CD8-positive, alpha-beta memory T cell (primary cell): ENCODE measurements around the gene MED27. TPM values are rescaled to one million over a fixed set of nuclear protein-coding genes. Genes with fewer than 3 reads are reported as not detected.
"Not testable (repeated sequence)": the region's sequence is repeated elsewhere in the genome, so short reads cannot be mapped to it uniquely, and the experiment has no call there.

Experiments used
- CTCF ChIA-PET: fragments of 350-600 bp; sonication (Branson Sonifier 250); formaldehyde crosslinking; loops from one replicate; lab custom pipeline; 2021; ENCODE audit warnings: antibody characterized with exemption; lab: Charles Lee
- POLR2A ChIA-PET: fragments of 350-600 bp; sonication (Branson Sonifier 250); formaldehyde crosslinking; loops from one replicate; lab custom pipeline; 2021; ENCODE audit warnings: antibody characterized with exemption; lab: Charles Lee
- DNase-seq, 5 donors: peaks; one replicate each; pipeline versions ENCODE4 v3.0.0 to v3.0.0-alpha.2; 2020 to 2022; ENCODE audit warnings: mixed read lengths in 1 of 5
- H3K27ac ChIP-seq: one replicate; pipeline ENCODE4 v1.7.0; 2013; ENCODE audit warnings: low read depth, mild to moderate bottlenecking, low read length, moderate library complexity
- H3K27me3 ChIP-seq: 2 replicates; pipeline ENCODE4 v1.7.0; 2013; ENCODE audit warnings: low read length, mild to moderate bottlenecking; ENCODE audit not compliant: insufficient read depth, poor library complexity, severe bottlenecking
- H3K36me3 ChIP-seq: 2 replicates; pipeline ENCODE4 v1.7.0; 2013; ENCODE audit warnings: mild to moderate bottlenecking, low read length, moderate library complexity; ENCODE audit not compliant: insufficient read depth
- H3K4me1 ChIP-seq: 2 replicates; pipeline ENCODE4 v1.7.0; 2013; ENCODE audit warnings: mild to moderate bottlenecking, low read length, moderate library complexity; ENCODE audit not compliant: insufficient read depth
- H3K4me3 ChIP-seq: 2 replicates; pipeline ENCODE4 v1.7.0; 2013; ENCODE audit warnings: mild to moderate bottlenecking, low read length
- H3K9me3 ChIP-seq: 2 replicates; pipeline ENCODE4 v1.7.0; 2013; ENCODE audit warnings: mild to moderate bottlenecking, low read length
- H3K27ac Mint-ChIP-seq, 8 donors: one replicate each; pipeline ENCODE4 v1.8.0; 2020 to 2021; ENCODE audit warnings: mixed read lengths in 8 of 8, mild to moderate bottlenecking in 6 of 8, inconsistent platforms in 3 of 8, moderate library complexity in 3 of 8
- H3K27me3 Mint-ChIP-seq, 2 donors: one replicate each; pipeline ENCODE4 v1.8.0; 2020 to 2021; ENCODE audit warnings: mixed read lengths in 2 of 2, mild to moderate bottlenecking in 1 of 2, moderate library complexity in 1 of 2
- H3K36me3 Mint-ChIP-seq, 3 donors: one replicate each; pipeline ENCODE4 v1.8.0; 2020 to 2021; ENCODE audit warnings: mixed read lengths in 3 of 3, inconsistent platforms in 1 of 3, mild to moderate bottlenecking in 1 of 3
- H3K4me1 Mint-ChIP-seq, 3 donors: one replicate each; pipeline ENCODE4 v1.8.0; 2020 to 2021; ENCODE audit warnings: mixed read lengths in 3 of 3, inconsistent platforms in 1 of 3, mild to moderate bottlenecking in 1 of 3
- H3K4me3 Mint-ChIP-seq, 7 donors: one replicate each; pipeline ENCODE4 v1.8.0; 2020 to 2021; ENCODE audit warnings: mixed read lengths in 7 of 7, mild to moderate bottlenecking in 6 of 7, moderate library complexity in 4 of 7, inconsistent platforms in 2 of 7
- H3K9me3 Mint-ChIP-seq, 5 donors: one replicate each; pipeline ENCODE4 v1.8.0; 2020 to 2022; ENCODE audit warnings: mixed read lengths in 5 of 5, mild to moderate bottlenecking in 3 of 5, moderate library complexity in 2 of 5, inconsistent platforms in 1 of 5
- polyA plus RNA-seq: library from polyadenylated mRNA; unstranded; fragments of 300-500 nt; fragmentation: Illumina TruSeq; gene quantifications from one replicate; pipeline ENCODE4 v1.2.3, GENCODE V29; 2021
- total RNA-seq, 2 experiments: library from RNA; stranded (reverse); gene quantifications; one replicate each; pipeline ENCODE4 v1.2.3, GENCODE V29; 2021

MED27 gene
- total and polyA plus RNA-seq, 3 experiments from 2014 or later: 31.6 to 39.7 (median 35.9) TPM

DNA sequence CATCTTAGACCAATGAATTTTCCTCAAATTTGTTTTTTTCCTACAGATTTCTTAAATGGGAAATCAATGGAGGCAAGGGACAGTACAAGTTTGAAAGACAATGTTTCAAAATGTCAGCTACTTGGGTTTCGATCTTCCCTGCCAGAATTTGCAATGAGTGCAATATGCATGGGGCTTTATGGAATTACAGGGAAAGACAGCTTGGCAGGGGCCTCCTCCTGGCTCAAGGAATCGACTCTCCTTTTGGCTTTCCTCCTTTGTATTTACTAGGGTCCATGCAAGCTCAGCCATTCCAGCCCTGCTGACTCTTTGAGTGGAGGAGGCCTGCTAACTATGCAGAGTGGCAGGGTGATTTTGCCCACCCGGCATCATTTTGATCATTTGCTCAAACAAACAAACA lies 63.2 kb downstream of the MED27 start:
- no peaks in the 10 kb centered on the region for H3K9me3 ChIP-seq
- peaks cover 12 to 29% (median 14%) of the 10 kb centered on the region in 3 donors for H3K36me3 Mint-ChIP-seq
- H3K36me3 ChIP-seq: peaks cover 8% of the 10 kb centered on the region
- ChIA-PET CTCF (no interaction called here), POLR2A (no interaction called here)
- H3K4me1 ChIP-seq: no peaks in the 10 kb centered on the region
- no peak overlapping the region for H3K4me3 Mint-ChIP-seq
- H3K9me3 Mint-ChIP-seq: no peaks in the 10 kb centered on the region
- no peak overlapping the region for H3K4me3 ChIP-seq
- H3K27ac Mint-ChIP-seq: no peak overlapping the region
- no peaks in the 10 kb centered on the region for H3K27me3 ChIP-seq
- peaks cover 14 to 23% (median 20%) of the 10 kb centered on the region in 3 donors for H3K4me1 Mint-ChIP-seq
- H3K27ac ChIP-seq: no peak overlapping the region
- no peaks in the 10 kb centered on the region for H3K27me3 Mint-ChIP-seq
- DNase-seq: no peak

DNA sequence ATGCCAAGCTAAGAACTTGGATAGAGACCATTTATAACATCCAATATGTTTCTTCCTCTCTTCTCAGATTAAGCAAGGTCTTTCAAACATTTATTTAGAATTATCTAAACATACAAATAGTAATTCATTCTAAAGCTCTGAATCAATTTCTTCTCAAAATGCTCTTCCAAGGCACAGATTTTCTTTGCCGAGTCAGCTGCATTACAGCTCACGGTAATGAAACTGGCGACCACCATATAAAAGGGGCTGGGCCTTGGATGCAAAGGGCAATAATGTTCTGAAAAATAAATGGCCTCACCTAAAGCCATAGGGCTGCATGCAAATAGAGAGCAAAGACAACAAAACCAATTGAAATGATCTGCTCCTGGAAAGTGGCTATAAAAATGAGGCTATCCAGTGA lies 63.8 kb downstream of the MED27 start:
- peaks cover 8% of the 10 kb centered on the region for H3K36me3 ChIP-seq
- Mint-ChIP-seq H3K27ac (no peak overlapping the region), H3K36me3 (peaks cover 14 to 32% (median 15%) of the 10 kb centered on the region in 3 donors), H3K4me1 (peaks cover 10 to 20% (median 18%) of the 10 kb centered on the region in 3 donors), H3K9me3 (no peaks in the 10 kb centered on the region), H3K27me3 (no peaks in the 10 kb centered on the region), H3K4me3 (no peak overlapping the region)
- CTCF ChIA-PET: no interaction called here
- no peaks in the 10 kb centered on the region for H3K4me1 ChIP-seq
- H3K4me3 ChIP-seq: no peak overlapping the region
- POLR2A ChIA-PET: no interaction called here
- no peaks in the 10 kb centered on the region for H3K9me3 ChIP-seq
- no peak overlapping the region for H3K27ac ChIP-seq
- DNase-seq: no peak
- no peaks in the 10 kb centered on the region for H3K27me3 ChIP-seq

DNA sequence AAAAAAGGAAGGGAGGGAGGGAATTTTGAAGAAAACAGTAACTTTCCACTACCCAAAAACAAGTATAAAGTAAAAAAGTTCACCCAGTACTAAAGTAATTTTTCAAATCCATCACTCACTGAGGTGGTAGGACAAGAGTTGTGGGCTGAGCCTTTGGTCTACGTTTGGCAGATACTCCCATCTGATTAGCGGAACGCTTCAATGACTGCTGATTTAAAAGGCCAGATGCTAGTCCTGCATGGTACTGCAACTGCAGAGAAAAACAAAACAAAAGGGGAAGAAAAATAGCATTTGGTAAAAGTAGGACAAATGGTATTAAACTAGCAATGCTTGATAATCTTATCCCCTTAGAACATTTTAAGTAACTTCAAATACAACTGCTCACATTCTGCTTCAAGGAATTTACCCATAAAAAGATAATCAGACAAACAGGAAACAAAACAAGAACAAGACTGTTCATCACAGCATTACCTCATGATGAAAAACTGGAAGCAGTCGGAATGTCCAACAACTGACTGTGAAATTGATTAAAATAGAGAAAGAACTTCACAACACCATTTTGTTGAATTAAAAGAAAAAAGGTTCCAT lies 65.4 kb downstream of the MED27 start:
- Histone ChIP-seq H3K36me3 (peaks cover 8% of the 10 kb centered on the region), H3K4me3 (no peak overlapping the region), H3K4me1 (no peaks in the 10 kb centered on the region), H3K27ac (no peak overlapping the region), H3K27me3 (no peaks in the 10 kb centered on the region), H3K9me3 (no peaks in the 10 kb centered on the region)
- peaks cover 8 to 15% (median 10%) of the 10 kb centered on the region in 3 donors for H3K4me1 Mint-ChIP-seq
- H3K27me3 Mint-ChIP-seq: no peaks in the 10 kb centered on the region
- no peak for DNase-seq
- POLR2A ChIA-PET: no interaction called here
- CTCF ChIA-PET: no interaction called here
- H3K27ac Mint-ChIP-seq: no peak overlapping the region
- H3K9me3 Mint-ChIP-seq: no peaks in the 10 kb centered on the region
- no peak overlapping the region for H3K4me3 Mint-ChIP-seq
- H3K36me3 Mint-ChIP-seq: peaks cover 14 to 36% (median 15%) of the 10 kb centered on the region in 3 donors

DNA sequence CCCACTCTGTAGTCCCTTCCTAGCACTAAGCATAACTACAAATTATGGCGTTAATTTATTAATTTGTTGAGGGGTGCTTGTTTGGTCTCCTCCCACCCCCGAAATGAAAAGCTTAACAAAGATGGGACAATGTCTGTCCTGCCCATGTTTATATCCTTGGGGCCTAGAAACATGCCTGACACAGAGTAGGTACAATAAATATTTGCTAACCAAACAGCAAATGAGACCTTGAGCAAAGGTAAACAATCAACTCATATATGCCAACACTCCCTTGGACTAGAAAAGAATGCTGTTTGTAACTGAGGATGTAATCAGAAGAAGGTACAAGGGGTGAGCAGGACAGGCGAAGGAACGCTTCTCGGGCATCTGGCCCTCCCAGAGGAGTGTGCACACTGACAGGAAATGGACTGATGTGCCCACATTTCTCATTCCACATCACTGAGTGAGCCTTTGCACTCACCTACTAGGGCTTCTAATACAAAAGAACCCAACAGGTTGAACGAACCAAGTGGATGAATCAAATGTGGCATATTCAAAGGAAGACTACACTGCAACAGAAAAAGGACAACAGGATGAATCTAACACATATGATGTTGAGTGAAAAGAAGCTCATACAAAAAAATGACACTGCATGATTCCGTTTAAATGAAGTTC lies 66.8 kb downstream of the MED27 start:
- Histone ChIP-seq H3K36me3 (peaks cover 8% of the 10 kb centered on the region), H3K4me3 (no peak overlapping the region), H3K4me1 (no peaks in the 10 kb centered on the region), H3K9me3 (no peaks in the 10 kb centered on the region), H3K27me3 (no peaks in the 10 kb centered on the region), H3K27ac (no peak overlapping the region)
- Mint-ChIP-seq H3K27ac (peak overlapping the region in 1 of 8 donors; percentile 52), H3K27me3 (no peaks in the 10 kb centered on the region), H3K4me3 (no peak overlapping the region), H3K36me3 (peaks cover 14 to 38% (median 17%) of the 10 kb centered on the region in 3 donors), H3K4me1 (peaks cover 14 to 24% (median 17%) of the 10 kb centered on the region in 3 donors), H3K9me3 (no peaks in the 10 kb centered on the region)
- ChIA-PET POLR2A (no interaction called here), CTCF (interaction anchor here (2.1 kb wide), 1 partner anchor 11 kb away, joined by 4 read pairs; no protein-coding TSS in a partner anchor)
- DNase-seq: no peak

DNA sequence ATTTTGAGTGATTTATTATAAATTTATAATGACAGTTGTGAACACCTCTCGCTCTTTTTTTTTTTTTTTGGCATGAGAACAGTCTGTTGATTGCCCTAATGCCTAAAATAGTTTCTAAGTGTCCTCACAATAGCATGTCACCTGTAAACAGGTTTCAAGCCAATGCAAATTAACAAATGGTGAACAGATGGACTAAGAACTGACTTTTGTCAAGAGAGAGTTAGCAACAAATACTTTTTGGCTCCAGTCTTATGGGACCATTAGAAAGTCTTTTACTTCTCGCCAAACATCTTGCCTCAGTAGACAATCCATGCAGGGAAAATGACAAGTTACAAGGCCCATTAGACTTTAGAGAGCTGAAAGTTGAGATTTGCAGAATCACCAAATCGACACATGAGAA lies 67.8 kb downstream of the MED27 start:
- H3K4me1 ChIP-seq: peaks cover 8% of the 10 kb centered on the region
- peaks cover 23 to 28% (median 25%) of the 10 kb centered on the region in 3 donors for H3K4me1 Mint-ChIP-seq
- H3K4me3 Mint-ChIP-seq: no peak overlapping the region
- H3K27me3 Mint-ChIP-seq: no peaks in the 10 kb centered on the region
- DNase-seq: no peak
- no peaks in the 10 kb centered on the region for H3K9me3 Mint-ChIP-seq
- CTCF ChIA-PET: interaction anchor here (2.1 kb wide), 1 partner anchor 10 kb away, joined by 4 read pairs; no protein-coding TSS in a partner anchor
- POLR2A ChIA-PET: no interaction called here
- H3K36me3 ChIP-seq: peaks cover 8% of the 10 kb centered on the region
- H3K27me3 ChIP-seq: no peaks in the 10 kb centered on the region
- H3K27ac Mint-ChIP-seq: peak overlapping the region in 1 of 8 donors; percentile 5
- H3K36me3 Mint-ChIP-seq: peaks cover 14 to 38% (median 17%) of the 10 kb centered on the region in 3 donors
- no peak overlapping the region for H3K4me3 ChIP-seq
- no peak overlapping the region for H3K27ac ChIP-seq
- H3K9me3 ChIP-seq: no peaks in the 10 kb centered on the region

DNA sequence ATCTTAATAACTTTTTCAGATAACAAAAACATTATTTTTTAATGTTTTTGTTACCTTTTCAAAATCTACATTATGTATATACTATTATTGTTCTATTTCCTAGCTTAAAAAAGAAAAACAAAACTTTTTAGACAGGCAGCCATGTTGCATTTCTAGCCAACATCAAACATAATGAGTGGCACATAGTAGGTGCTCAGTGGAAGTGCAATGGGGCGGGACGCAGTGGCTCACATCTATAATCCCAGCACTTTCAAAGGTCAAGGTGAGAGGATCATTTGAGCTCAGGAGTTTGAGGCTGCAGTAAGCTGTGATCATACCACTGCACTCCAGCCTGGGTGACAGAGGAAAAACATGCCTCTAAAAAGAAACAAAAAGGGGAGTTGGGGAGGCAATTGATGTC lies 68.4 kb downstream of the MED27 start:
- ChIA-PET POLR2A (no interaction called here), CTCF (interaction anchor here (2.1 kb wide), 1 partner anchor 10 kb away, joined by 4 read pairs; no protein-coding TSS in a partner anchor)
- H3K4me1 Mint-ChIP-seq: peaks cover 29 to 34% (median 29%) of the 10 kb centered on the region in 3 donors
- no peak overlapping the region for H3K4me3 Mint-ChIP-seq
- Histone ChIP-seq H3K27ac (no peak overlapping the region), H3K9me3 (no peaks in the 10 kb centered on the region), H3K4me3 (no peak overlapping the region), H3K36me3 (peaks cover 8% of the 10 kb centered on the region), H3K27me3 (no peaks in the 10 kb centered on the region), H3K4me1 (peaks cover 10% of the 10 kb centered on the region)
- H3K27me3 Mint-ChIP-seq: no peaks in the 10 kb centered on the region
- H3K9me3 Mint-ChIP-seq: no peaks in the 10 kb centered on the region
- peaks cover 14 to 38% (median 17%) of the 10 kb centered on the region in 3 donors for H3K36me3 Mint-ChIP-seq
- H3K27ac Mint-ChIP-seq: no peak overlapping the region
- DNase-seq: no peak

DNA sequence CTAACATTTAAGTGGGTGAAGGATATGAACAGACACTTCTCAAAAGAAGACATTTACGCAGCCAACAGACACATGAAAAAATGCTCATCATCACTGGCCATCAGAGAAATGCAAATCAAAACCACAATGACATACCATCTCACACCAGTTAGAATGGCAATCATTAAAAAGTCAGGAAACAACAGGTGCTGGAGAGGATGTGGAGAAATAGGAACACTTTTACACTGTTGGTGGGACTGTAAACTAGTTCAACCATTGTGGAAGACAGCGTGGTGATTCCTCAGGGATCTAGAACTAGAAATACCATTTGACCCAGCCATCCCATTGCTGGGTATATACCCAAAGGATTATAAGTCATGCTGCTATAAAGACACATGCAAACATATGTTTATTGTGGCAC lies 69.5 kb downstream of the MED27 start:
- POLR2A ChIA-PET, H3K27ac ChIP-seq, H3K4me1 ChIP-seq, H3K9me3 Mint-ChIP-seq, H3K27ac Mint-ChIP-seq, DNase-seq, H3K4me3 ChIP-seq, H3K36me3 ChIP-seq, H3K27me3 Mint-ChIP-seq, H3K9me3 ChIP-seq, H3K27me3 ChIP-seq, H3K4me3 Mint-ChIP-seq, CTCF ChIA-PET: not testable (repeated sequence)
- Mint-ChIP-seq H3K36me3 (peaks cover 14 to 38% (median 17%) of the 10 kb centered on the region in 3 donors), H3K4me1 (peaks cover 25 to 38% (median 31%) of the 10 kb centered on the region in 3 donors)
